ENCODE results near the gene ACIN1. TPM values are rescaled to one million over a fixed set of nuclear protein-coding genes. Genes with fewer than 3 reads are reported as not detected.
A peak's percentile ranks its signal among the peaks of the same experiment; 100 is the strongest.

ACIN1 gene
- total RNA-seq, 1 experiment from 2014 or later, result 179 TPM

GRCh38 chr14:23058654-23059504 is 36.1 kb downstream of the ACIN1 start:
- ATAC-seq (no peak), DNase-seq (ENCODE audit: low read depth, low spot score) (no peak)
- peaks cover 27 to 51% of the 10 kb centered on the region in 2 experiments for H3K4me1 ChIP-seq (ENCODE audit: control insufficient read depth in 1 of 2, insufficient read depth in 2 of 2, low read length in 2 of 2)
- H2AFZ ChIP-seq (ENCODE audit: low read depth, low read length, poor library complexity, severe bottlenecking), result no peak overlapping the region
- H3K9me2 ChIP-seq (ENCODE audit: insufficient read depth), result no peaks in the 10 kb centered on the region
- no peak overlapping the region for H3K4me3 ChIP-seq (replicated peaks in 1 of 2; ENCODE audit: low read depth in 1 of 2, low read length in 2 of 2)
- H3K4me2 ChIP-seq (ENCODE audit: low read length), result peak overlapping the region; percentile 95; the same call in 1 of the 2 replicates
- RAD21 ChIA-PET (ENCODE audit: low non-redundant PET in 1 of 2, low total read pairs in 2 of 2, uncharacterized antibody in 2 of 2, unreplicated experiment in 2 of 2), result interaction anchor here (1.0 to 1.3 kb wide), 5 partner anchors 10 to 87 kb away, joined by 3 to 12 read pairs (median 5); partner anchors contain the start of gene AJUBA (in 1 of the 2)
- POLR2A ChIA-PET, result interaction anchor here (0.9 to 1.7 kb wide), 7 partner anchors 7 to 82 kb away, joined by 3 to 10 read pairs (median 5); no protein-coding TSS in a partner anchor
- TSS peak; percentile 68 for BruUV-seq (replicated peaks)
- no peaks in the 10 kb centered on the region for H3K27me3 ChIP-seq (ENCODE audit: insufficient read depth, low read length)
- H4K20me1 ChIP-seq (ENCODE audit: insufficient read depth), result no peaks in the 10 kb centered on the region
- intact Hi-C loops (cut with micrococcal nuclease), result loop anchor here (1.0 to 5.0 kb wide), 4 partner anchors 52 to 502 kb away; no protein-coding TSS in a partner anchor
- TF ChIP-seq MAX (IDR thresholded peaks at IDR 0.05) (no peak), POLR2AphosphoS5 (IDR thresholded peaks at IDR 0.05; ENCODE audit: low read depth, low read length) (no peak; the same call in 1 of the 2 replicates), SP1 (IDR thresholded peaks at IDR 0.05; ENCODE audit: low read depth) (no peak), ZNF274 (IDR thresholded peaks at IDR 0.05; ENCODE audit: low read depth, low read length) (no peak), YY1 (IDR thresholded peaks at IDR 0.05; ENCODE audit: extremely low read depth, insufficient replicate concordance, low read depth, low read length) (no peak), SRF (IDR thresholded peaks at IDR 0.05; ENCODE audit: low read depth) (no peak), JUND (IDR thresholded peaks at IDR 0.05) (no peak), RAD21 (IDR thresholded peaks at IDR 0.05; ENCODE audit: low read depth) (no peak), EGR1 (IDR thresholded peaks at IDR 0.05; ENCODE audit: low read depth) (no peak), EZH2phosphoT487 (IDR thresholded peaks at IDR 0.05; ENCODE audit: borderline replicate concordance) (no peak), TCF7L2 (IDR thresholded peaks at IDR 0.05; ENCODE audit: borderline replicate concordance, extremely low read depth, insufficient read depth, insufficient read length) (no peak), CBX3 (IDR thresholded peaks at IDR 0.05; ENCODE audit: low read depth) (no peak), POLR2A (IDR thresholded peaks at IDR 0.05; ENCODE audit: borderline replicate concordance, extremely low read depth, insufficient read depth, insufficient read length) (no peak), FOSL1 (IDR thresholded peaks at IDR 0.05; ENCODE audit: low read depth) (no peak), ELF1 (IDR thresholded peaks at IDR 0.05; ENCODE audit: borderline replicate concordance, low read depth) (no peak), CEBPB (IDR thresholded peaks at IDR 0.05; ENCODE audit: low read depth) (no peak), SIN3A (IDR thresholded peaks at IDR 0.05; ENCODE audit: low read depth) (no peak), EZH2 (IDR thresholded peaks at IDR 0.05) (no peak)
- TF ChIP-seq, protein P1, sequence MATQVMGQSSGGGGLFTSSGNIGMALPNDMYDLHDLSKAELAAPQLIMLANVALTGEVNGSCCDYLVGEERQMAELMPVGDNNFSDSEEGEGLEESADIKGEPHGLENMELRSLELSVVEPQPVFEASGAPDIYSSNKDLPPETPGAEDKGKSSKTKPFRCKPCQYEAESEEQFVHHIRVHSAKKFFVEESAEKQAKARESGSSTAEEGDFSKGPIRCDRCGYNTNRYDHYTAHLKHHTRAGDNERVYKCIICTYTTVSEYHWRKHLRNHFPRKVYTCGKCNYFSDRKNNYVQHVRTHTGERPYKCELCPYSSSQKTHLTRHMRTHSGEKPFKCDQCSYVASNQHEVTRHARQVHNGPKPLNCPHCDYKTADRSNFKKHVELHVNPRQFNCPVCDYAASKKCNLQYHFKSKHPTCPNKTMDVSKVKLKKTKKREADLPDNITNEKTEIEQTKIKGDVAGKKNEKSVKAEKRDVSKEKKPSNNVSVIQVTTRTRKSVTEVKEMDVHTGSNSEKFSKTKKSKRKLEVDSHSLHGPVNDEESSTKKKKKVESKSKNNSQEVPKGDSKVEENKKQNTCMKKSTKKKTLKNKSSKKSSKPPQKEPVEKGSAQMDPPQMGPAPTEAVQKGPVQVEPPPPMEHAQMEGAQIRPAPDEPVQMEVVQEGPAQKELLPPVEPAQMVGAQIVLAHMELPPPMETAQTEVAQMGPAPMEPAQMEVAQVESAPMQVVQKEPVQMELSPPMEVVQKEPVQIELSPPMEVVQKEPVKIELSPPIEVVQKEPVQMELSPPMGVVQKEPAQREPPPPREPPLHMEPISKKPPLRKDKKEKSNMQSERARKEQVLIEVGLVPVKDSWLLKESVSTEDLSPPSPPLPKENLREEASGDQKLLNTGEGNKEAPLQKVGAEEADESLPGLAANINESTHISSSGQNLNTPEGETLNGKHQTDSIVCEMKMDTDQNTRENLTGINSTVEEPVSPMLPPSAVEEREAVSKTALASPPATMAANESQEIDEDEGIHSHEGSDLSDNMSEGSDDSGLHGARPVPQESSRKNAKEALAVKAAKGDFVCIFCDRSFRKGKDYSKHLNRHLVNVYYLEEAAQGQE (IDR thresholded peaks at IDR 0.05; ENCODE audit: low read depth), result no peak
- no peaks in the 10 kb centered on the region for H3K9me3 ChIP-seq (ENCODE audit: control insufficient read depth in 1 of 2, insufficient read depth in 1 of 2, low read depth in 1 of 2, low read length in 2 of 2)
- peak overlapping the region; percentile 84 for H3K27ac ChIP-seq (ENCODE audit: low read depth, low read length)
- H3K9ac ChIP-seq (ENCODE audit: low read length), result no peak overlapping the region
- CTCF ChIA-PET, result interaction anchor here (1.0 to 9.9 kb wide), 24 partner anchors 10 to 499 kb away, joined by 3 to 175 read pairs (median 5); partner anchors contain the start of genes ACIN1, AJUBA, C14orf119 and PRMT5
- peaks cover 7% of the 10 kb centered on the region; the same call in 1 of the 2 replicates for H3K79me2 ChIP-seq (ENCODE audit: insufficient read depth, low read length)
- peaks cover 29 to 35% of the 10 kb centered on the region in 2 experiments; a peak in 3 of 4 replicates for H3K36me3 ChIP-seq (ENCODE audit: control insufficient read depth in 1 of 2, insufficient read depth in 2 of 2, low read length in 2 of 2)

All from HCT116 (cell line).